ENCODE data around the gene RMRP. TPM values are rescaled to one million over a fixed set of nuclear protein-coding genes. Genes with fewer than 3 reads are reported as not detected.

The RMRP gene
- total and polyA plus RNA-seq, 2 experiments from 2014 or later = 20,944 TPM; not detected in 1

GRCh38 chr9:35662437-35662836, 4.6 kb upstream of the RMRP start:
- peaks cover 5% of the 10 kb centered on the region; the same call in 1 of the 2 replicates for H3K36me3 ChIP-seq (ENCODE audit: low read depth)
- no peak for TF ChIP-seq EZH2phosphoT487 (IDR thresholded peaks at IDR 0.05; ENCODE audit: insufficient read depth, low read depth)
- TF ChIP-seq EZH2 (IDR thresholded peaks at IDR 0.05; ENCODE audit: insufficient read depth, poor library complexity, severe bottlenecking) = no peak
- no peak overlapping the region for H2AFZ ChIP-seq
- no peak for DNase-seq
- H3F3A ChIP-seq (ENCODE audit: insufficient read depth) = peaks cover 32% of the 10 kb centered on the region
- H3K27me3 ChIP-seq (replicated peaks; ENCODE audit: insufficient read depth) = no peaks in the 10 kb centered on the region
- H3K79me2 ChIP-seq (ENCODE audit: insufficient read depth) = peaks cover 18% of the 10 kb centered on the region; the same call in 1 of the 2 replicates
- H3K9ac ChIP-seq = no peak overlapping the region
- H3K4me3 ChIP-seq = no peak overlapping the region
- H3K4me2 ChIP-seq (ENCODE audit: unreplicated experiment) = no peak overlapping the region
- in situ Hi-C loops (cut with MboI) = no loop called here
- H3K27ac ChIP-seq = no peak overlapping the region
- H3K9me2 ChIP-seq (ENCODE audit: insufficient read depth) = no peaks in the 10 kb centered on the region
- H4K20me1 ChIP-seq (ENCODE audit: insufficient read depth) = no peaks in the 10 kb centered on the region
- no peaks in the 10 kb centered on the region for H3K9me3 ChIP-seq (ENCODE audit: low read depth)
- 95 to 96% methylated on average over 7 of the region's 7 CpGs for WGBS, 2 experiments (ENCODE audit: low coverage in 1 of 2, low lambda C conversion rate in 2 of 2, missing lambda C conversion rate in 2 of 2)
- peaks cover 10% of the 10 kb centered on the region; the same call in 1 of the 2 replicates for H3K4me1 ChIP-seq (ENCODE audit: insufficient read depth)

GRCh38 chr9:35661756-35662350, 4.0 kb upstream of the RMRP start:
- TF ChIP-seq EZH2 (IDR thresholded peaks at IDR 0.05; ENCODE audit: insufficient read depth, poor library complexity, severe bottlenecking) (no peak), EZH2phosphoT487 (IDR thresholded peaks at IDR 0.05; ENCODE audit: insufficient read depth, low read depth) (no peak)
- Histone ChIP-seq H3K4me2 (ENCODE audit: unreplicated experiment) (no peak overlapping the region), H3K4me1 (ENCODE audit: insufficient read depth) (peaks cover 15% of the 10 kb centered on the region), H3F3A (ENCODE audit: insufficient read depth) (peaks cover 32% of the 10 kb centered on the region), H3K79me2 (ENCODE audit: insufficient read depth) (peaks cover 18% of the 10 kb centered on the region; the same call in 1 of the 2 replicates), H3K4me3 (no peak overlapping the region), H3K9me2 (ENCODE audit: insufficient read depth) (no peaks in the 10 kb centered on the region), H3K27ac (peak overlapping the region; percentile 3; the same call in 1 of the 2 replicates), H3K9ac (no peak overlapping the region), H2AFZ (no peak overlapping the region), H3K27me3 (replicated peaks; ENCODE audit: insufficient read depth) (no peaks in the 10 kb centered on the region), H3K36me3 (ENCODE audit: low read depth) (peaks cover 5% of the 10 kb centered on the region; the same call in 1 of the 2 replicates), H3K9me3 (ENCODE audit: low read depth) (no peaks in the 10 kb centered on the region), H4K20me1 (ENCODE audit: insufficient read depth) (no peaks in the 10 kb centered on the region)
- WGBS, 2 experiments (ENCODE audit: low coverage in 1 of 2, low lambda C conversion rate in 2 of 2, missing lambda C conversion rate in 2 of 2) = 79 to 81% methylated on average over 3 of the region's 3 CpGs
- no peak for DNase-seq
- in situ Hi-C loops (cut with MboI) = no loop called here

- Histone ChIP-seq H3K27ac (no peak overlapping the region), H3K79me2 (ENCODE audit: insufficient read depth) (peaks cover 18% of the 10 kb centered on the region; the same call in 1 of the 2 replicates), H3K4me3 (no peak overlapping the region), H3K4me2 (ENCODE audit: unreplicated experiment) (no peak overlapping the region), H3K27me3 (replicated peaks; ENCODE audit: insufficient read depth) (no peaks in the 10 kb centered on the region), H3K9me2 (ENCODE audit: insufficient read depth) (no peaks in the 10 kb centered on the region), H4K20me1 (ENCODE audit: insufficient read depth) (no peaks in the 10 kb centered on the region), H3K4me1 (ENCODE audit: insufficient read depth) (peaks cover 18% of the 10 kb centered on the region), H3K9ac (no peak overlapping the region), H3F3A (ENCODE audit: insufficient read depth) (peaks cover 32% of the 10 kb centered on the region), H3K9me3 (ENCODE audit: low read depth) (no peaks in the 10 kb centered on the region), H3K36me3 (ENCODE audit: low read depth) (peaks cover 5% of the 10 kb centered on the region; the same call in 1 of the 2 replicates), H2AFZ (no peak overlapping the region)
- in situ Hi-C loops (cut with MboI) = no loop called here
- 60 to 63% methylated on average over 9 of the region's 9 CpGs for WGBS, 2 experiments (ENCODE audit: low coverage in 1 of 2, low lambda C conversion rate in 2 of 2, missing lambda C conversion rate in 2 of 2)
- peak; percentile 53 for DNase-seq
- TF ChIP-seq EZH2 (IDR thresholded peaks at IDR 0.05; ENCODE audit: insufficient read depth, poor library complexity, severe bottlenecking) (no peak), EZH2phosphoT487 (IDR thresholded peaks at IDR 0.05; ENCODE audit: insufficient read depth, low read depth) (no peak)
Observed at GRCh38 chr9:35660966-35661415, 3.2 kb upstream of the RMRP start.

- WGBS, 2 experiments (ENCODE audit: low coverage in 1 of 2, low lambda C conversion rate in 2 of 2, missing lambda C conversion rate in 2 of 2) = 17 to 25% methylated on average over 3 of the region's 3 CpGs
Observed at GRCh38 chr9:35659340-35659739, 1.5 kb upstream of the RMRP start.

More at GRCh38 chr9:35659340-35659739, 1.5 kb upstream of the RMRP start:
- H3K4me2 ChIP-seq (ENCODE audit: unreplicated experiment) = peak overlapping the region; percentile 97
- DNase-seq = peak; percentile 80
- H3K4me1 ChIP-seq (ENCODE audit: insufficient read depth) = peaks cover 18% of the 10 kb centered on the region
- H3K79me2 ChIP-seq (ENCODE audit: insufficient read depth) = peaks cover 18% of the 10 kb centered on the region; the same call in 1 of the 2 replicates
- H3F3A ChIP-seq (ENCODE audit: insufficient read depth) = peaks cover 30% of the 10 kb centered on the region
- H3K9me3 ChIP-seq (ENCODE audit: low read depth) = no peaks in the 10 kb centered on the region
- TF ChIP-seq EZH2phosphoT487 (IDR thresholded peaks at IDR 0.05; ENCODE audit: insufficient read depth, low read depth) (no peak), EZH2 (IDR thresholded peaks at IDR 0.05; ENCODE audit: insufficient read depth, poor library complexity, severe bottlenecking) (no peak)
- H3K9ac ChIP-seq = peak overlapping the region; percentile 89
- H2AFZ ChIP-seq = no peak overlapping the region
- peak overlapping the region; percentile 90 for H3K4me3 ChIP-seq
- H4K20me1 ChIP-seq (ENCODE audit: insufficient read depth) = no peaks in the 10 kb centered on the region
- in situ Hi-C loops (cut with MboI) = no loop called here
- H3K9me2 ChIP-seq (ENCODE audit: insufficient read depth) = no peaks in the 10 kb centered on the region
- H3K27me3 ChIP-seq (replicated peaks; ENCODE audit: insufficient read depth) = no peaks in the 10 kb centered on the region
- H3K36me3 ChIP-seq (ENCODE audit: low read depth) = peaks cover 5% of the 10 kb centered on the region; the same call in 1 of the 2 replicates
- peak overlapping the region; percentile 98 for H3K27ac ChIP-seq

Measured in GM23248 (cell line).